Glutamatergic neuron (in vitro differentiated cells): ENCODE results near the gene C20orf144. TPM values are rescaled to one million over a fixed set of nuclear protein-coding genes. Genes with fewer than 3 reads are reported as not detected.

Source experiments
- DNase-seq: peaks from one replicate; pipeline ENCODE4 v3.0.0; 2022
- H3K27ac Mint-ChIP-seq: one replicate; pipeline ENCODE4 v1.8.0; 2020; ENCODE audit warnings: mild to moderate bottlenecking, mixed read lengths, inconsistent platforms; ENCODE audit not compliant: unreplicated experiment
- H3K27me3 Mint-ChIP-seq: one replicate; pipeline ENCODE4 v1.8.0; 2020; ENCODE audit warnings: mild to moderate bottlenecking, moderate library complexity, mixed read lengths, inconsistent platforms; ENCODE audit not compliant: unreplicated experiment
- H3K36me3 Mint-ChIP-seq: one replicate; pipeline ENCODE4 v1.8.0; 2020; ENCODE audit warnings: mild to moderate bottlenecking, mixed read lengths, inconsistent platforms; ENCODE audit not compliant: unreplicated experiment
- H3K4me1 Mint-ChIP-seq: one replicate; pipeline ENCODE4 v1.8.0; 2020; ENCODE audit warnings: mild to moderate bottlenecking, low read depth, mixed read lengths, inconsistent platforms; ENCODE audit not compliant: unreplicated experiment
- H3K4me3 Mint-ChIP-seq: one replicate; pipeline ENCODE4 v1.8.0; 2020; ENCODE audit warnings: mild to moderate bottlenecking, mixed read lengths, inconsistent platforms; ENCODE audit not compliant: unreplicated experiment
- H3K9me3 Mint-ChIP-seq: one replicate; pipeline ENCODE4 v1.8.0; 2020; ENCODE audit warnings: mild to moderate bottlenecking, moderate library complexity, mixed read lengths, inconsistent platforms; ENCODE audit not compliant: unreplicated experiment
- total RNA-seq: library from RNA; stranded (reverse); fragmentation: NEBNext Ultra II Directional; extraction: Animal tissue kit (Norgen Biotek cat#: 25700); gene quantifications from one replicate; pipeline ENCODE4 v1.2.1, GENCODE V29; 2021; ENCODE audit not compliant: unreplicated experiment
- TF ChIP-seq, protein P1 (sequence below): fragments of 200-600 bp; sonication (generic); IDR thresholded peaks from one replicate; pipeline ENCODE4 v1.5.0; 2021; ENCODE audit not compliant: partially characterized antibody, unreplicated experiment

C20orf144 gene
- total RNA-seq, 1 donor from 2014 or later, result not detected

DNA sequence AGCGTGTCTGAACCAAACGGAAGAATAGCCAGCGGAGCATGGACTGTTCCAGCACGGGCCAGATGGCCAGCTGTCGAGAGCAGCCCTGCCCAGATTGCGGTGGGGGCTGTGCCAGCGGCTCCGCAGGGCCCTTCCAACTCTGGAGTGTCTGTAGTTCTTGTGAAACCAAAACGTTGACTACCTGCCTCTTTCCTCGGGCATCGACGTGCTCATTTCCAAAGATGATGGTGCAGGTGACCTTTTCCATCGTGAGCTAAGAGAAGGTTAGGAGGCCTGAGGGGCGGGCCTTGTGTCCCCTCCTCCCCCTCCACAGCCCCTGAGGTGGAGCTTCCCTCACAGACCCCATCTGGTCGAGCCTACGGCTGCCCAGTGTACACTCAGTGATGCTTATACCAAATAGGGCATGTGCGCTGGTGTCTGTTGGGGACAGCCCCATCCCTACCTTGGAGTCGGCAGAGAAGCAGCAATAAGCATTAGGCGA, 12.9 kb upstream of the C20orf144 start:
- TF ChIP-seq, protein P1, sequence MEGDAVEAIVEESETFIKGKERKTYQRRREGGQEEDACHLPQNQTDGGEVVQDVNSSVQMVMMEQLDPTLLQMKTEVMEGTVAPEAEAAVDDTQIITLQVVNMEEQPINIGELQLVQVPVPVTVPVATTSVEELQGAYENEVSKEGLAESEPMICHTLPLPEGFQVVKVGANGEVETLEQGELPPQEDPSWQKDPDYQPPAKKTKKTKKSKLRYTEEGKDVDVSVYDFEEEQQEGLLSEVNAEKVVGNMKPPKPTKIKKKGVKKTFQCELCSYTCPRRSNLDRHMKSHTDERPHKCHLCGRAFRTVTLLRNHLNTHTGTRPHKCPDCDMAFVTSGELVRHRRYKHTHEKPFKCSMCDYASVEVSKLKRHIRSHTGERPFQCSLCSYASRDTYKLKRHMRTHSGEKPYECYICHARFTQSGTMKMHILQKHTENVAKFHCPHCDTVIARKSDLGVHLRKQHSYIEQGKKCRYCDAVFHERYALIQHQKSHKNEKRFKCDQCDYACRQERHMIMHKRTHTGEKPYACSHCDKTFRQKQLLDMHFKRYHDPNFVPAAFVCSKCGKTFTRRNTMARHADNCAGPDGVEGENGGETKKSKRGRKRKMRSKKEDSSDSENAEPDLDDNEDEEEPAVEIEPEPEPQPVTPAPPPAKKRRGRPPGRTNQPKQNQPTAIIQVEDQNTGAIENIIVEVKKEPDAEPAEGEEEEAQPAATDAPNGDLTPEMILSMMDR, result no peak
- peaks cover 38% of the 10 kb centered on the region for H3K9me3 Mint-ChIP-seq
- peaks cover 65% of the 10 kb centered on the region for H3K4me1 Mint-ChIP-seq
- no peaks in the 10 kb centered on the region for H3K36me3 Mint-ChIP-seq
- peak overlapping the region; percentile 71 for H3K4me3 Mint-ChIP-seq
- peaks cover 21% of the 10 kb centered on the region for H3K27me3 Mint-ChIP-seq
- DNase-seq, result peak; percentile 67
- H3K27ac Mint-ChIP-seq, result peak overlapping the region; percentile 95

DNA sequence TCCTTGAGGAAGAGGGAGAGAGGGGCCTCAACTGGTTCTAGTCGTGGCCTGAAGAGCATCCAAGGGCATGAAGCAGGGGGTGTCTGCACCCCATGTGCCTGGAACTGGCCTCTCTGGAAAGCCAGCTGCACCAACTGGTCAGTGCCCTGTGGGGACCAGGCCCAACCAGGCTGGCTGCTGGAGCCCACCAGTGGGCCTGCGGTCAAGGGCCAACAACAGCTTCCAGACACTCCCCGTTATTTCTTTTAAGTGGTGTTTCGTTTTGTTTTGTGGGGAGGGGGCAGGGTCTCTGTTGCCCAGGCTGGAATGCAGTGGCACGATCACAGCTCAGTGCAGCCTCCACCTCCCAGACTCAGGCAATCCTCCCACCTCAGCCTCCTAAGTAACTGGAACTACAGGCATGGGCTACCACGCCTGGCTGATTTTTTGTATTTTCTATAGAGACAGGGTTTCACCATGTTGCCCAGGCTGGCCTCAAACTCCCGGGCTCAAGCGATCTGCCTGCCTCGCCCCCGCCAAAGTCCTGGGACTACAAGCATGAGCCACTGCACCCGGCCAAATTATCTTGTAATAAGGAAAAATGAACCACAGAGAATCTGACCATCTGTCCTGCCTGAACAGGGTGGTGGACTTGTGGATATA, 11.9 kb upstream of the C20orf144 start:
- Mint-ChIP-seq H3K4me3 (peak overlapping the region; percentile 71), H3K36me3 (no peaks in the 10 kb centered on the region), H3K27ac (peak overlapping the region; percentile 95), H3K4me1 (peaks cover 58% of the 10 kb centered on the region), H3K9me3 (peaks cover 37% of the 10 kb centered on the region), H3K27me3 (peaks cover 21% of the 10 kb centered on the region)
- DNase-seq, result no peak
- TF ChIP-seq, protein P1, result no peak

DNA sequence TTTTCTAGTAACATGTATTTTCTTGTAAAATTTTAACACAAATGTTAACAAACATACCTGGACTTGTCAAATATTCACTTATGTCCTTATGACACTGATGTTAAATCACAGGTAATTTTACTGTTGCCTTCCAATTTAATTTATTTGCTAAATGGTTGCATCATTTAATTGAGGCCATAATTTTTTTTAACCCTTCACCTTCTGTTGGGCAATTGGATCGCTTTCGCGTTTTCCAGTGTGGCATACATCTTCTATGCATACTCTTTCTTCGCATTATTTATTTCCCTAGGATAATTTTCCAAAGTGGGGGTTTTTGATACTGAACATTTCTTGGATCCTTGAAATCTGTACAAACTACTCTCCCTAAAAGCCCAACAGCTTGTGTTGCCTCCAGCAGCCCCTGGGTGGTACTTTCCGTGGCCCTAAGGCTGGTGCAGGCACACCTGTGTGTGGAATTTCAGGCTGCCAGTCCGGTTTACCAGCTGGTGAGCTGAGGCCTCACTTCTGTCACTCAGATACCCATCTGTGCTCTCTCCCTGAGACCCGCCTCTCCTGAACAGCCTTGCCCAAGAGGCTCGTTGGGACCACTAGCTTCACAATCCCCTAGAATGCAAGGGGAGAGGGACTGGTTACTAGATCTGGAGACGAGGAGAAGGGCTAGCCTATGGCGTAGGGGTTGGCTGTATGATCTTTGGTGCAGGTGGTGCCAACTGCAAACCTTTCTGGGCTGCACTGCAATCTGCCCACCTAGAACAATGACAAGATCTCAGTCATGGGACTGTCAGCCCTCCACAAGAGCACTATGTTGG, 11.2 kb upstream of the C20orf144 start:
- H3K27me3 Mint-ChIP-seq, result peaks cover 21% of the 10 kb centered on the region
- H3K27ac Mint-ChIP-seq, result peak overlapping the region; percentile 88
- TF ChIP-seq, protein P1, result no peak
- H3K4me3 Mint-ChIP-seq, result peak overlapping the region; percentile 67
- peaks cover 35% of the 10 kb centered on the region for H3K9me3 Mint-ChIP-seq
- H3K4me1 Mint-ChIP-seq, result peaks cover 57% of the 10 kb centered on the region
- H3K36me3 Mint-ChIP-seq, result no peaks in the 10 kb centered on the region
- no peak for DNase-seq

DNA sequence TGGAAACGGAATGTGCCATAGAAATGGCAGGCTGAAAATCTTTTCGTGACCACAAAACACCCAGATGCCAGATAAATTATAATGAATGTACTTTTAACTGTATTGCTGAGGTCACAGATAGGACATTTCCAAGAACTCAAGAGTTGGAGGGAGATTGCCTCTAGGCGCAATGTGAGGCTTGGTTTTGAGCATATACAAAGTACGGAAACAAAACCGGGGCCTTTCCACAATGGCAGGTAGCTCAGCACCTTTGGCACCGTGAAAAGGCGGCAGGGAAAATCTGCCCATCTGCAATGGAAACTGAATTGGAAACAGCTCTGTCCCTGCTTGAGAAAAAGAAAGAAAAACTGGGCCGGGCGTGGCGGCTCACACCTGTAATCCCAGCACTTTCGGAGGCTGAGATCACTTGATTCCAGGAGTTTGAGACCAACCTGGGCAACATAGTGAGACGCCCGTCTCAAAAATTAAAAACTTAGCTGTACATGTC, 10.5 kb upstream of the C20orf144 start:
- Mint-ChIP-seq H3K9me3 (peaks cover 32% of the 10 kb centered on the region), H3K4me1 (peaks cover 55% of the 10 kb centered on the region), H3K4me3 (peak overlapping the region; percentile 67), H3K27ac (peak overlapping the region; percentile 88), H3K36me3 (no peaks in the 10 kb centered on the region), H3K27me3 (peaks cover 21% of the 10 kb centered on the region)
- TF ChIP-seq, protein P1, result no peak
- DNase-seq, result no peak
